Measurements from ENCODE around the gene WNT11.
"Not testable (repeated sequence)": the region's sequence is repeated elsewhere in the genome, so short reads cannot be mapped to it uniquely, and the experiment has no call there.

WNT11 gene

DNA sequence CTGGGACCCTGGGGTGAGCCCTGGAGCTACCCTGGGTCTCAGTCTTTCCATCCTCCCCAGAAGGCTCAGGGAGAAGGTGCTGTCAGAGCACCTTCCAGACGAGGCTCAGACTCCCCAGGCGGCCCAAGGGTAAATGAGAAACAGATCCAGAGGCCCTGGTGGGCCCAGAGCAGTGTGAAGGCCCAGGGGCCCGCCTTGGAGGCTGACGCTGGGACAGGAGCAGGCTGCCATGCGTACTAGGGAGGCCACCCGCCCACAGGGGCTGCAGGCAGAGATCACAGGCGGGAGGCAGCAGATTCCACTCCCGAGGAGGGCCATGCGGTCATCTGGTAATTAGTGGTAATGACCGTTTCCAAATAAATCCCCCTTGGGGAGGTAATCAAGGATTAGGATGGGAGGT is 5.2 kb downstream of the WNT11 start:
- no peak for DNase-seq

DNA sequence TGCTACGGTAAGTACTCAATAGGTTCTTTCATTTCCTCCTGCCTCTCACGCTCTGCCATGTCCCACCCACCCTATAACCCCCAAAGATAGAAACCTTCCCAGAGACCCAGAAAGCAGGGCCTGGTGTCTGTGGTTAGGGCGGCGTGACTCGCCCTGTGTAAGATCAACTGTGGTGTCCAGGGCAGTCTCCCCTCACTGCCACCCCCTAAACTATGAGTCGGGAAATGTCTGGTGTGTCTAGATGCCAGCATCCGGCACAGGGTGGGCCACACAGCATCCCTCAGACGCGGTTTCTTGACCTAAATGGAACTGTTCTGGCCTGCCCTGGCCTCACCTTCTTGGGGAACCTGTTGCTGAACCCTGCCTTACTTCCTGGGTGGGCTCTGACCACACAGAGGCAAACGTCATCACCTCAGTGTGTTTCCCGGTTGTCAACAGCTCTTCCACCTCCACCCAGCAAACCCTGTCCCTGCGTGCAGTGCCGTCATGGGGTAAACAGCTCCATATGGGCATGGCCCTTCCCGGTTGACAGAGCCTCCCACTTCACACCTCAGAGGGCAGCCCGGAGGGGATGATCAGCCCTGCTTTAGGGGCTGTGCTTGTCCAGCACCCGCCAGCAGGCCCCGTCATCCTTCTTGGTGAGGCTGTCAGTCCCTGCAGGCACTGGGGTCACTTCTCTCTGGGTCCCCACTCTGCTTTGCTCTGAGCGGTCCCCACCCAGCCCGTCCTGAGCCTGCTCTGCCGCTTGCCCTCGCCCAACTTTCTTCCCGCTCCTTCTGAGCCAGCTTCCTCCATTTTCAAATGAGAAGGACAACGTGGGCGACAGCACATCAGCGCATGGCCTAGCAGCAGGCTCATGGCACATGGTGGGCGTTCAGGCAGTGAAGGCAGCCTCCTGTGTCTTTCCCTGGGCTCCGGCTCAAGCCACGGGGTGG is 6.0 kb downstream of the WNT11 start:
- DNase-seq: no peak

DNA sequence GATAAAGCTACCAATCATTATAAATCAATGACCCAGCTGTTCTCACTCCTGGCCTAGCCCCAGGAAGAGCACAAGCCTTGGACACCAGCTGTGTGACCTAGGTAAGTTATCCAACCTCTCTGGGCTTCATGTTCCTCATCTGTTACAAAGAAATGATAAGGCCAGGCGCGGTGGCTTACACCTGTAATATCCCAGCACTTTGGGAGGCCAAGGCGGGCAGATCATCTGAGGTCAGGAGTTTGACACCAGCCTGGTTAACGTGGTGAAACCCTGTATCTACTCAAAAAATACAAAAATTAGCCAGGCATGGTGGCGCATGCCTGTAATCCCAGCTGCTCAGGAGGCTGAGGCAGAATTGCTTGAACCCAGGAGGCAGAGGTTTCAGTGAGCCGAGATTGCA is 7.6 kb downstream of the WNT11 start:
- DNase-seq: not testable (repeated sequence)

DNA sequence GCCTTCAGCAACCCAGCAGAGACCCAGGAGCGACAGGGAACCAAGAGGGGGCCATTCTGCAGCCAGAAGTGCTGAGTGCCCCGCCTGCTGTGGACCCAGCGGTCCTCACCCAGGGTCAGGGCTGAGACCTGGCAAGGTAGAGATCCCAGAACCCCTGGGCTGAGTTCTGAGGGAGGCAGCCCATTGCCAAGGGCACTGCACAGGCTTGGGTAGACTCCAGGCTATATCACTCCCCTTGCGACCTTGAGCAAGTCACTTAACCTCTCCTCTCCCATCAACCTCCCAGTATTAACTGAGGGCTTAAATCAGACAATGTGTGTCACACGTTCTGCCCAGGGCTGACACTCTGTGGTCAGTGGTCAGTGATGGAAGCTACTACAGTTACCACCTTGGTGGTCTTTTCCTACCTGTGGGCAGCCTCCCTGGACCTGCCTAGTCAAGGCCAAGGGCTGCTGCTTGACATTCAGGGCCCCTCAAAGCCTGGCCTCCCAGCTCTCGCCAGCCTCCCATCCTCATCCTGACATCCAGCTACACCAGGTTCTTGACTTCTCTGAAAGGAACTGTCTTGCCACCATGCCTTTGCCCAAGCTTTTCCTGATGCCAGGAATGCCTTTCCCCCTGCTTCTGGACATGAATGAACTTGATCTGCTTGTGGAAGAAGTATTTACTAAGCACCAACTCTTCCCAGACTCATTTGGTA is 8.2 kb downstream of the WNT11 start:
- no peak for DNase-seq

DNA sequence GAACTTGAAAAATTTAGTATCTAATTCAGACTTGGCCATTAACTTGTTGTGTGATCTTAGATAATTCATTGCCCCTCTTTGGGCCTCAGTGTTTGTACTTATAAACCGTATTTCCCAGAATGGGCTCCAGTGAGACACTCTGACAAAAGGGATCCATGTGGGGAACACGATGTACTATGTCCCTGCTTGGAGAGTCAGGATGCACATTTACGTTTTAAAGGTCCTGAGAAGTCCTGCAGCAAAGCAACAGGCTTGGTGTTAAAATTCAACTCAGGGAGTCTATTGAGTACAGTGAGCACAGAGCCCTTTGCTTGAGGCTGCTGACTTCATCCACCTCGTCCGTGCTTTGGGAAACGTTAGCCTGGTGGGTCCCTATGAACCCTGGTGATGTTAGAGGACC is 9.0 kb downstream of the WNT11 start:
- DNase-seq: no peak

DNA sequence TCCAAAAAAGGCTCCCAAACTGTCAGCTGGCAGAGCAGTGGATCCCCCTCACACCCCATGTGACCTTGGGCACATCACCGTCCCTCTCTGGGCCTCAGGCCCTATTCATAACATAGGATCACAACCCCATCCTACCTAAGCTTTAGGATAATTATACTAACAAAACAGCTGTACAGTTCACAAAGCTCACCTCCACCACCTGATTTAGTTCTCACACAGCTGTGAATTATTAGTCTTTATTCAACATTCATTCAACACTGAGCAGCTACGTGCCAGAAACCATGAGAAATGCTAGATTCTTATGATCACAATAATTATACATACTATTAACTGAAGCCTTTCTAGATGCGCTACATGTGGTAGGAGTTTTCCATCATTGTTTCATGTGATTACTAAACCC is 9.5 kb downstream of the WNT11 start:
- no peak for DNase-seq

DNA sequence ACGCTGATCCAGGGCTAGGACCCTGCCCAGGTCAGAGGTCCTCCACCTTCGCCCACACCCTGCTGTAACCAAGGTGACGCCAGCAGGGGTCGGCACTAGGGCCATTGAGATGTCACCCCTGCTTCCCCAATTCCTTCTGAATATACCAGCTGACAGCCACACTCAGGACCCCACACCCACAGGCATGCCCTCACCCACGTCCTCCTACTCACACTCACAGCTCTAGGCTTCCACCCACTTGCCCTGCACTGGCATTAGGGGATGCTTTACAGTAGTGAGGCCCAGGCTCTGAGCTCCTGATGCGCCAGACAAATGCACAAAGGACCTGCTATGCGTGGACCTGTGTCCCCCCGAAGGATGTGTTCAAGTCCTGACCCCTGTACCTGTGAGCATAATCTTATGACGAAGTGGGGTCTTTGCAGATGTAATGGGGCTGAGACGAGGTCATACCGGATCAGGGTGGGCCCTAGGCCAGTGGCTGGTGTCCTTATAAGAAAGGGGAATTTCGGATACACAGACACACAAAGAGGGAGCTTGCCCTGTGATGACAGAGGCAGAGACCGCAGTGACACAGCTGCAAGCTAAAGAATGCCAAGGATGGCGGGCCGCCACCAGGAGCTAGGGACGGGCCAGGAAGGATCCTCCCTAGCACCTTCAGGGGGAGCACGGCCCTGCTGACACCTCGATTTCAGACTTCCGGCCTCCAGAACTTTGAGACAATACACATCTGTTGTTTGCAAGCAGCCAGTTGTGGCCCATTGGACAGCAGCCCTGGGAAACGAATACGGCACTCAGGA is 11.2 kb downstream of the WNT11 start:
- DNase-seq: no peak

DNA sequence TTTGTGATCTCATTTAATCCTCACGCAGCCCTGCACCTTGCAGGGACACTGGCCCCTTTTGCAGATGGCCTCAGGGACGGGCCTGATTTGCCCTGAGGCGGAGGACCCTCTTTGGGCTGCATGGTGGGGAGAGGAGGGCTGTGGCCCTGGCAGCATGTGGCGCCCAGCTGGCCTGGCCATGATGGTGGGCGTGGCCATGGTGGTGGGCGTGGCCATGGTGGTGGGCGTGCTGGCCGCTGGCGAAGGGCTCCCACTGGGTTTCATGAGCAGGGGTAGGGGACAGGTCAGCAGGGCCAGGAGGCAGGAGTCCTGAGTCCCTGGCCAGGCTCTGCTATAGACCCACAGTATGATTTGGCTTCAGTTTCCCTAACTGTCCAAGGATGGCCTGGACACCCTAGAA is 13.1 kb downstream of the WNT11 start:
- no peak for DNase-seq

DNA sequence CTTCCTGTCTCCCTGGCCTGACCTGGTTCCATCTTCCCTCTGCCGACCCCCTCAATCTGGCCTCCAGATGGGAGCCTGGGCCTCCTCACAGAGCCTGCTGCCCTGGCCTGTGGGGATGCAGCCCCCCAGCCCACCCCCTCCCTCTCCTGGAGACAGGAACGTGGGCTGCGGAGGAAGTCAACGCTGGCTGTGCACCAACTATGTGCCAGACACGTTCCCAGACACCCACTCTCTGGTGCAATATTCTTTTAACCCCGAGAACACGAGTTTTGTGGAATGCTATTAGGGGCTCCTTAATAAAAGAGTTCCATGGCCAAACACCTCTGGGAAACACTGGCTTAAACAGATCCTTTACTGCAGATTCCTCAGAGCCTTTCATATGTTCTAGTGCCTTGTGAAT is 15.9 kb downstream of the WNT11 start:
- DNase-seq: no peak

DNA sequence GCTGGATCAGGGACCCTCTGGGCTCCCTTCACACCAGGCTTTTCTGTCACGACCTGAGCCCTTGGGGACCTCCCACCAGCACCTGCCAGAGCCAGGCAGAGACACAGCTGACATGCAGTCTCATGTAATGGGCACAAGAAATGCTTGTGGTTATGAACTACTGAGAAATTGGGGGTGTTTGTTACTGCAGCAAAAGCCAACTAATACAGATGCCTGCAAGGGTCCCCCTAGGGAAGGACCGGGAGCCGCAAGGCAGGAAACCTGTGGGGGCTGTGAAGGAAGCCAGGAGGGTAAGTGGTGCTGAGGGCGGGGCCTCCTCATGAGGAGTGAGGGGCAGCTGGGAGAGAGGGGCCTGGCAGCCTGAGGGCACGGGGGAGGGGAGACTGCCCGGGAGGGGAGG is 16.6 kb downstream of the WNT11 start:
- no peak for DNase-seq

DNA sequence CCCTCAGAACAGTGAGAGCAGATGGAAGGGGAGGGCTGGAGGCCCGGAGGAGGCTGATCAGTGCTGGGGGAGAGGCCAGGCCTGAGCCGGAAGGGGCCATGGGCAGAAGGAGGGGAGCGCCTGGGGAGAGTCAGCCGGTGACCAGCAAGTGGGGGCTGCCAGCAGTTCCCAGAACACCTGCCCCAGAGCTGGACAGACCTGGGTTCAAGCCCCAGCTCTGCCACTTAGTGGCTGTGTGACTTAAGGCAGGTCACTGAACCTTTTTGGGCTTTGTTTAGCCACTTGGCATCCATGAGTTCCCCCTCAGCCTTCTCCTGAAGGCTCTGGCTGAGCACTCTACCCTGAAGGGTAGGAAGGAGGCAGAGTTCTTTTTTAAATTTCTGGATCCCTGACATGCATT is 17.4 kb downstream of the WNT11 start:
- no peak for DNase-seq

DNA sequence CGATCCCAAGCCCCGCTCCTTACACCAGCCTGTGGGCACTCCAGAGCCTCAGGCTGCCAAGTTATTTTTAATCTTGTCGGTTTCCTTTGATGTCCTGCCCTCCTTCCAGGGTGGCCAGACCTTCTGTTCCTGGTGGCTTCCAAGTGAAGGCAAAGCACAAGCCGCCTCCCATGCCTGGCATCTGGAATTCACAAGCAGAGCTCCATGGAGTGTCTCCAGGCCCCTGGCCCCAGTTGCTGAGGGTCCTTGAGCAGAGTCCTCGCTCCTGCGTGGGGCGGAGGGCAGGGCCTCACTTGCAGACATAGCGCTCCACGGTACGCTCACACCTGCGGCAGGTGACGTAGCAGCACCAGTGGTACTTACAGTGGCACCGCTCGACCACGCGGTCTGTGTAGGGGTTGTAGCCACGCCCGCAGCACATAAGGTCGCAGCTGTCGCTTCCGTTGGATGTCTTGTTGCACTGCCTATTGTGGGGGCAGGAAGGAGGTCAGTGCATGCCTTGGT is 19.5 kb downstream of the WNT11 start:
- DNase-seq: no peak

DNA sequence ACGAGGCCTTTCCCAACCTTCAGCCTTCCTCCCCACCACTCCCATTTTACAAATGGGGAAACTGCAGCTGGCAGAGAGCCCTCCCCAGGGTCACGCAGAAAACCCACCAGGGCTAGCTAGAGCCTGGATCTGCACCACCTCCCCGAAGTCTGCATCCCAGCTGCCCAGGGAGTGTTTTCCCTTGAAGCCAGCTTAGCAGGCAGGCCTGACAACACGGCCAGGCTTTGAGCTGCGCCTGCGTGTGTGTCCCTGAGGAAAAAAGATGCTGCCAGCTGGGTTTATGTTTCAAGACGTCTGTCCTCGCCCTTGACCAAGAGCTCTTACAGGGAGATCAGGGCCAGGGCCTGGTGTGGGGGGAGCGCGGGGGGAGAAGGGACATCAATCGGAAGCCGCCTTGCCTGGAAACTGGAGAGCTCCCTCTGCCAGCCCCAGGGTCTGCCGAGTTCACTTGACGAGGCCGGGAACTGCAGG is 20.3 kb downstream of the WNT11 start:
- no peak for DNase-seq

DNA sequence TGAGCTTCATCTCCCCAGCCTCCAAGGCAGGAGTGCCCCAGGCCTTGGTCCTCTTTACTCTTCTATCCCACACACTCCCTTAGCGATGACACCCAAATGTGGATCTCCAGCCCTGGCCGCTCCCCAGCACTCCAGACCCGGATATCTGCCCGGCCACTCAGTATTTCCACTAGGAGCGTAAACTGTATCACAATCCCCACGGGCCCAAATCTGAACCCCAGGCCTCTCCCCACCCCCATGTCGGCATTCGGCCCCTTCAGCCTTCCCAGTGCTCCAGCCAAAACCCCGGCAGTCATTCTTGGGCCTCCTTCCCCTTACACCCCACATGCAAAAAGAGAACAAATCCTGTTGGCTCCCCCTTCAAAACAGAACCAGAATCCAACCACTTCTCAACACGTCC is 20.8 kb downstream of the WNT11 start:
- no peak for DNase-seq

DNA sequence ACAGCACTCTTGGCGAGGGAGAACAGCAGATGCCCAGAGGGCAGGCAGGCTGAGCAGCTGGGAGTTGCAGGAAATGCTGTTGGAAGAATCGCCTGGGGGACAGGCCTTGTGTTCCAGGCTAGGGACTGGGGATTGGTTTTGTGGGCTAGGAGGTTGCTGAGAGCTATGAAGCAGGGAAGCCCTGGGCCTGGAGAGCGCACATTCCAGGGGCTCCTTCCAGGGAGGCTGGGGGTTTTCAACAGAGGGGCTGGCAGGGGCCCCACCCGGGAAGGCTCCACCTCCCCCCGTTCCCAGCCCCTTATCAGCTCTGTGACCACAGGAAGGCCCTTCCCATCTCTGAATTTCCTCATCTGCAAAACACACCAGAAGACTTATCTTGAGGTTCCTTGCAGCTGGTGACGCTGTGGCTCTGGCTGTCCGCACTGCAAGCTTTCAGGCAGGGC is 21.7 kb downstream of the WNT11 start:
- peak; percentile 71 for DNase-seq

DNA sequence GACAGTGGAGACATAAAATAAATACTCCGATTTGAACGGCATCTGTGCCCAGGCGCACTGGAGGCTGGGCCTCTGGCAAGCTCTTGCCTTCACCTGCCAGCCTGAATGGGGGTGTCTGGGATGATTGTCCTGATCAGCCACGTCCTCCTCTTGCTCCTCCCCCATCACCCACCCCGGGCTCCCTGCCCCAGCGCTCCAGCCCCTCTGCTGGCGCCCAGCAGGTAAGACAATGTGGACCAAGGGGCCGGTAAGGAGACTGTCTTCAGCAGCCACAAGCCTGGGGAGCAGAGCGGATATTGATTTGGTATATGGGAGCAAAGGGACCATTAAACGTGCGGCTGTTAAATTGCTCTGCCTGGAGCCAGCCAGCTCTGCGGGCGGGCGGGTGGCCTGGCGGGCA is 24.9 kb downstream of the WNT11 start:
- DNase-seq: no peak

DNA sequence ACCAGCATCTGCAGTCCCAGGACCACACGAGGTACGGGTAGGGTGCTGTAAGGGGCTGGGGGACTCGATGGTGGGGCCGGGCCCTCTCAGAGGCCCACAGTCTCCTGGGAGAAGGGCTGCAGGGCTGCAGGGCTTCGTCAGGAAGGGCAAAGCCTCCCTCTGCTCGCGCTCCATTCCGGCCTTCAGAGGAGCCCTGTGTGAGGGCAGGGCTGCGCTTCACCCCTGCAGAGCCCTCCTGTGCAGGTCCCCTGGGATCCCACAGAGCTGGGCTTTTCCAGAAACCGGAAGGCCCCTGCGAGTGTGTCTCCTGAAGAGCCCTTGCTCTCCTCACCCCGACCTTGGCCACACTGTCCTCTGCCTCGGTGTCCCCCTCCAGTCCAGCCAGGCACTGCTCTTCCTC is 27.2 kb downstream of the WNT11 start:
- DNase-seq: no peak

DNA sequence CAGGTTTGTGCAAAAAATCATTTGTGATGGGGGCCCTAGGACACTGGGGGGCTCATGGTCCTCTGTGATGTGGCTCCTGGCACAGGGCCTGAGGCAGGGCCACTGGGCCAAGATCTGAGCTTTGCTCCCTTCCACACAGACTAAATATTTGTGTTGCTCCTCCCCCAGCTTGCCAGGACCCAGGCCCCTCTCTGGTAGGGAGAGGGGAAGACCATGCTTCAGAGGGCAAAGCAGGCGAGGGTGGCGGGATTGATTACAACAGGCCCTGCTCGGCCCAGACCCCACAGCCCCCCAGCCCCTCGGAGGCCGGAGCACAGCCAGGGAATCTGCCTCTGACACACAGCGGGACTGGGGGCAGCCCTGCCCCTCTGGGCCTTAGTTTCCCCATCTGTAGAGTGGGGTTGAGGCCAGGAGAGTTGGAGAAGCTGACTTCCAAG is 29.0 kb downstream of the WNT11 start:
- no peak for DNase-seq

DNA sequence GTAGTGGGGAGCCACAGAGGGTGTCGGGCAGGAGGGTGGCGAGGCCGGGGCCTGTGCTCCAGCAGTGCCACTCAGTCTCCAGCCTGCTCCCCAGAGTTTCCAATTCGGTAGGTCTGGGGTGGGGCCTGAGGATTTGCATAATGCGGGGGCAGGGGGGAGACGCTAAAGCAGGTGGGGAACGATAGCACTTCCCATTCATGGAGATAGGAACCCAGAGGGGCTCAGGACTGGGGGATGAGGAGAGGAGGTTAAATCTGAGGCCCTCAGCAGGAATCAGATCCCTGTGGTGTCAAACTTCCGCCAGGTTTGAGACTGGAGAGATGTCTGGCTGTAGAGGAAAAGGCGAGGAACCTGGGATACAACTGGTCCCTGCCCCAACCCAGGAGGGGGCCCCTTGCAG is 29.8 kb downstream of the WNT11 start:
- DNase-seq: no peak

DNA sequence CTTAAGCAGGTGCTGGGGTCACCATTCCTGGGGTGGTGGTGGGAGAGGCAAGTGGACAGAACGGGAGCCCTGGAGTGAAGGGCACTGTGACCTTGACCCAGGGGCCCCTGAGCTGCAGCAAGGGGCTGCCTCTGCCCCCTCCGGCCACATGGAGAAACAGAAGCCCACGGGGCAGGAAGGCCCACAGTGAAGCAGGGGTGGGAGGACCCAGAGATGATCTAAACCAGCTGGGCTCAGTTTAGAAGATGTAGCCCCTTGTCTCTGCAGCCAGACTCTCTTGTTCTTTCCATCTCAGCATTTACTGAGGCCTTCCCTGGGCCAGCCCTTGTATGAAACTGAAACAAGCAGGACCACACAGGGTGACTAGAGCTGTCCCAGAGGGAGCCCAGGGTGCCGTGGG is 30.5 kb downstream of the WNT11 start:
- DNase-seq: no peak

DNA sequence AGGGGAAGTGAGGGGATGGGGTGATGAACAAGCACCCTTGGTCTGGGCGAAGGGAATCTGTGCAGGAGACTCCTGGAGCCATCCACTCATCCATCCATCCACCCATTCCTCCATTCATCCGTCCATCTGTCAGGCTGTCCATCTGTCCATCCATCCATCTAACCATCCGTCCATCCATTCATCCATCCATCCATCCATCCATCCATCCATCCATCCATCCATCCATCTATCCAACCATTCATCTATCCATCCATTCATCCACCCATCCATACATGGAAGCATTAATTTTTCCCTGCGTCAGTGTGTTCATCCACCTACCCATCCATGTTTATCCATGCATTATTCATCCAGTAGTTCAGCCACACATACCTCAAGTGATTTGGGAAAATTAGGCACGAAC is 32.0 kb downstream of the WNT11 start:
- no peak for DNase-seq

DNA sequence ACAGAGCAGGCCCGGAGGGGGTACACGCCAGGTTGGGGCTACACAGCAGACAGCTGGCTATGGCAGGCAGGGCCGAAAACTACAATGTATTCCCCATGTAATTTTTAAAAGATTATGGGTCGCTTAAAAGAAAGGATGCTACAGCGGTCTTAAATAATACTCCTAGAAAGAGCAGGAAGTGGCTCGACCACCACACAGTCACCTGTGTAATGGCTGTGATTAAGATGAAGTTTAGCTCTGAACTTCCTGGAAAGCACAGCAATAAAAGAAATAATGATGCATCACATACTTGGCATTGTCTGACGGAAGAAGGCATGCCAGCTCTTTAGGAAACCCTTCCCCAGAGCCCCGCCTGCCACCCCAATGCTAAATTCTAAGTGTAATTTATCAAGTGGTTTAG is 32.6 kb downstream of the WNT11 start:
- no peak for DNase-seq

DNA sequence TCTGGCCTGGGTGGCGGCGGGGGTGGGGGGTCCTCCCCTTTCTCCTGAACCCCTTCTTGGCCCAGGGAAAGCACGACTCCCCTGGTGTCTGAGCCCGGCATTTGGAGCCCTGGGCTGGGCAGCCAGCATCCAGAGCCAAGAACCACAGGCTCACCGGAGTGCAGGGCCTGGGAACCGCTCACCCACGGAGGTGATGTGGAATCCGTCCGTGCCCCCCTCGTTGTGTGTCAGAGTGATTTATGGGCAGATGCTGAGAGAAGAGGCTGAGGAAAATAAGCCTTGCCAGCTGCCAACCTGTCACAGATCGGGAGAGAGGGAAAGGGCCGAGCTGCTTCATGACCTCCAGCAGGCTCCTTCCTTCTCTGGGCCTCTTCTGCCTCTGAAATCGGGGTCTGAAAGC is 33.7 kb downstream of the WNT11 start:
- peak; percentile 85 for DNase-seq

Measured in NCI-H69 (cell line).